ENCODE data around the gene LUZP2.

GRCh38 chr11:24705474-24705873 is 208.6 kb downstream of the LUZP2 start:
- no peak for TF ChIP-seq POLR2A (IDR thresholded peaks at IDR 0.05; ENCODE audit: low read depth, low read length)
- TF ChIP-seq TAF1 (IDR thresholded peaks at IDR 0.05; ENCODE audit: borderline replicate concordance, low read depth, low read length): no peak
